ENCODE data around the gene GABARAPL2.

GRCh38 chr16:75622761-75623605, 56.8 kb downstream of the GABARAPL2 start, which contains the start of gene ADAT1:
- TF ChIP-seq CTCF (optimal IDR thresholded peaks at IDR 0.05 in 1 of 3, IDR thresholded peaks at IDR 0.05 in 1 of 3, conservative IDR thresholded peaks at IDR 0.05 in 1 of 3; ENCODE audit: extremely low read depth in 1 of 3, insufficient read depth in 2 of 3, low read length in 3 of 3) (no peak), EZH2 (IDR thresholded peaks at IDR 0.05; ENCODE audit: low read length) (no peak)

Measured in keratinocyte (primary cell).